Mesenchymal stem cell (in vitro differentiated cells and primary cell): Measurements from ENCODE around the gene TSPYL4.

Source experiments
- DNase-seq: peaks from one replicate; pipeline ENCODE4 v3.0.0-alpha.2; 2013
- H2AFZ ChIP-seq: one replicate; pipeline ENCODE4 v1.6.1; 2013; ENCODE audit warnings: low read depth, mild to moderate bottlenecking, control low read depth, inconsistent platforms, low read length, moderate library complexity
- H2AK5ac ChIP-seq: 2 replicates; pipeline ENCODE4 v1.6.1; 2013; ENCODE audit warnings: low read length, moderate library complexity, mild to moderate bottlenecking, inconsistent platforms; ENCODE audit not compliant: severe bottlenecking
- H2BK120ac ChIP-seq: one replicate; pipeline ENCODE4 v1.6.1; 2013; ENCODE audit warnings: low read depth, mild to moderate bottlenecking, inconsistent platforms, low read length, moderate library complexity
- H2BK12ac ChIP-seq, 2 experiments: one replicate each; pipeline ENCODE4 v1.6.1; 2013; ENCODE audit warnings: inconsistent platforms in 2 of 2, low read length in 2 of 2, mild to moderate bottlenecking in 2 of 2, moderate library complexity in 2 of 2, control low read depth in 1 of 2
- H2BK15ac ChIP-seq: one replicate; pipeline ENCODE4 v1.6.1; 2013; ENCODE audit warnings: mild to moderate bottlenecking, low read depth, inconsistent platforms; ENCODE audit not compliant: poor library complexity, severe bottlenecking
- H2BK5ac ChIP-seq: 2 replicates; pipeline ENCODE4 v1.6.1; 2013; ENCODE audit warnings: low read depth, mild to moderate bottlenecking, low read length, control low read depth, inconsistent platforms; ENCODE audit not compliant: poor library complexity, severe bottlenecking
- H3K14ac ChIP-seq, 2 experiments: one replicate each; pipeline ENCODE4 v1.6.1; 2013; ENCODE audit warnings: inconsistent platforms in 2 of 2, low read length in 2 of 2, control low read depth in 1 of 2, mild to moderate bottlenecking in 1 of 2, moderate library complexity in 1 of 2
- H3K18ac ChIP-seq, 2 experiments: one replicate each; pipeline ENCODE4 v1.6.1; 2013; ENCODE audit warnings: inconsistent platforms in 2 of 2, low read length in 2 of 2, control low read depth in 1 of 2, low read depth in 1 of 2, mild to moderate bottlenecking in 1 of 2
- H3K23ac ChIP-seq, 2 experiments: one replicate each; pipeline ENCODE4 v1.6.1; 2013; ENCODE audit warnings: inconsistent platforms in 2 of 2, low read length in 2 of 2, mild to moderate bottlenecking in 2 of 2, moderate library complexity in 2 of 2, control low read depth in 1 of 2
- H3K27ac ChIP-seq: 2 replicates; pipeline ENCODE4 v1.5.1; 2013; ENCODE audit warnings: mild to moderate bottlenecking, moderate library complexity, low read length, control low read depth, inconsistent platforms; ENCODE audit not compliant: poor library complexity, severe bottlenecking
- H3K27me3 ChIP-seq, 2 experiments: 2 replicates each; pipeline versions ENCODE4 v1.6.1 to v1.7.0; 2013; ENCODE audit warnings: low read length in 2 of 2, mild to moderate bottlenecking in 2 of 2, moderate library complexity in 2 of 2, control low read depth in 1 of 2, inconsistent platforms in 1 of 2; ENCODE audit not compliant: control insufficient read depth in 1 of 2, insufficient read depth in 1 of 2
- H3K36me3 ChIP-seq, 2 experiments: 2 replicates each; pipeline versions ENCODE4 v1.6.1 to v1.7.0; 2013; ENCODE audit warnings: low read length in 2 of 2, control low read depth in 1 of 2, inconsistent platforms in 1 of 2, low read depth in 1 of 2, mild to moderate bottlenecking in 1 of 2; ENCODE audit not compliant: insufficient read depth in 2 of 2, control insufficient read depth in 1 of 2
- H3K4ac ChIP-seq, 2 experiments: one replicate each; pipeline ENCODE4 v1.6.1; 2013; ENCODE audit warnings: inconsistent platforms in 2 of 2, low read length in 2 of 2, mild to moderate bottlenecking in 2 of 2, moderate library complexity in 2 of 2, control low read depth in 1 of 2, low read depth in 1 of 2
- H3K4me1 ChIP-seq: 2 replicates; pipeline ENCODE4 v1.6.1; 2013; ENCODE audit warnings: low read depth, low read length, control low read depth; ENCODE audit not compliant: control insufficient read depth, insufficient read depth
- H3K4me2 ChIP-seq: 2 replicates; pipeline ENCODE4 v1.6.1; 2013; ENCODE audit warnings: low read length, mild to moderate bottlenecking, inconsistent platforms; ENCODE audit not compliant: poor library complexity, severe bottlenecking
- H3K4me3 ChIP-seq, 2 experiments: 2 replicates each; pipeline versions ENCODE4 v1.5.1 to v1.7.0; 2013; ENCODE audit warnings: low read length in 2 of 2, mild to moderate bottlenecking in 2 of 2, control low read depth in 1 of 2, low read depth in 1 of 2; ENCODE audit not compliant: insufficient read depth in 1 of 2
- H3K79me1 ChIP-seq: replicated peaks from 2 replicates; pipeline ENCODE4 v1.6.1; 2013; ENCODE audit warnings: mild to moderate bottlenecking, control low read depth, low read length, inconsistent platforms; ENCODE audit not compliant: poor library complexity, severe bottlenecking
- H3K9ac ChIP-seq: 2 replicates; pipeline ENCODE4 v1.7.0; 2013; ENCODE audit warnings: mild to moderate bottlenecking, low read length, moderate library complexity
- H3K9me3 ChIP-seq: 2 replicates; pipeline ENCODE4 v1.7.0; 2013; ENCODE audit warnings: mild to moderate bottlenecking, low read length; ENCODE audit not compliant: control insufficient read depth
- H4K8ac ChIP-seq: one replicate; pipeline ENCODE4 v1.6.1; 2013; ENCODE audit warnings: inconsistent platforms, mild to moderate bottlenecking, low read length, moderate library complexity
- H4K91ac ChIP-seq: one replicate; pipeline ENCODE4 v1.6.1; 2013; ENCODE audit warnings: mild to moderate bottlenecking, low read length, inconsistent platforms
- WGBS: methylation state at CpG from one replicate; pipeline ENCODE4 v1.1.7; 2013; ENCODE audit warnings: mixed read lengths; 5-methylcytosine and 5-hydroxymethylcytosine counted together

Gene TSPYL4

GRCh38 chr6:116279232-116280160, 25.6 kb upstream of the TSPYL4 start, which contains the start of gene TSPYL1:
TSS of gene TSPYL1 (minus strand) at chr6:116279930. CDS start at chr6:116279830, 100 bp downstream.
- H4K8ac ChIP-seq: peak within 1 kb of the TSS; percentile 73
- peak within 1 kb of the TSS in 1 of 2 experiments; percentile 90 for H3K14ac ChIP-seq
- H3K23ac ChIP-seq: peak within 1 kb of the TSS in 1 of 2 experiments; percentile 2
- WGBS: under 1% methylated on average over 52 of the region's 71 CpGs
- peak within 1 kb of the TSS; percentile 54 for H4K91ac ChIP-seq
- H2BK5ac ChIP-seq: peak within 1 kb of the TSS; percentile 9
- peak; percentile 98 for DNase-seq
- peak within 1 kb of the TSS; percentile 90 for H2BK15ac ChIP-seq
- peaks cover 5% of the 10 kb centered on the region for H3K79me1 ChIP-seq
- peak within 1 kb of the TSS; percentile 93 to 97 for H3K18ac ChIP-seq
- H3K4me3 ChIP-seq: peak within 1 kb of the TSS; percentile 77 to 95
- H2BK120ac ChIP-seq: peak within 1 kb of the TSS; percentile 85
- H3K9ac ChIP-seq: peak within 1 kb of the TSS; percentile 96
- H3K27ac ChIP-seq: peak within 1 kb of the TSS; percentile 97
- H3K4me1 ChIP-seq: peaks cover 7% of the 10 kb centered on the region
- H3K9me3 ChIP-seq: no peaks in the 10 kb centered on the region
- peak within 1 kb of the TSS; percentile 80 to 85 for H3K4ac ChIP-seq
- peak within 1 kb of the TSS; percentile 46 for H2AK5ac ChIP-seq
- peak within 1 kb of the TSS; percentile 62 for H2AFZ ChIP-seq
- H2BK12ac ChIP-seq: peak within 1 kb of the TSS in 1 of 2 experiments; percentile 22
- peak within 1 kb of the TSS; percentile 74 for H3K4me2 ChIP-seq
- H3K36me3 ChIP-seq: peaks cover 4 to 31% of the 10 kb centered on the region in 2 experiments
- no peaks in the 10 kb centered on the region for H3K27me3 ChIP-seq

DNA sequence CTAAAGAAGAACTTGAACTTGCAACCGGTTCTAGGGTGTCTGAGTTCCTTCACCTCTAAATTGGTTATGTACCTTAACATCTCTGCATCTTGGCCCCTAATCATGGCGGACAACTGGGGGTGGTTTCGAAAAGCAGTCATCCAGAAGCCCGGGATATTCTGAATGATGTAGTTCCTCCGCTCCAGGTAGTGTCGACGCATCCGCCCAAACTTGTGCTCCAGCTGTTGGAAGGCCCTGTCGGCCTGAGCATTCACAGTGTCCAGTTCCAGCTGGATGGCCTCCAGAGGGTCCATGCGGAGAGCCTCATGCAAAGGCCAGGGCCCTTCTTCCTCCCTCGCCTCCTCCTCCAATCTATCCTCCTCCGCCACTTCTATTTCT, 25.0 kb upstream of the TSPYL4 start:
- Histone ChIP-seq H3K79me1 (peaks cover 7% of the 10 kb centered on the region), H3K9ac (peak overlapping the region; percentile 96), H2BK15ac (no peak overlapping the region), H3K27ac (peak overlapping the region; percentile 97), H3K23ac (no peak overlapping the region), H3K4me1 (peaks cover 7% of the 10 kb centered on the region), H2BK12ac (no peak overlapping the region), H3K18ac (peak overlapping the region; percentile 93 to 97), H4K91ac (no peak overlapping the region), H3K4me2 (peak overlapping the region; percentile 74), H3K9me3 (no peaks in the 10 kb centered on the region), H2AFZ (no peak overlapping the region), H2BK120ac (no peak overlapping the region), H2BK5ac (no peak overlapping the region), H3K36me3 (peaks cover 9 to 35% of the 10 kb centered on the region in 2 experiments), H3K14ac (no peak overlapping the region), H2AK5ac (no peak overlapping the region), H3K4me3 (peak overlapping the region; percentile 77 to 95), H3K4ac (peak overlapping the region in 1 of 2 experiments; percentile 80), H3K27me3 (no peaks in the 10 kb centered on the region), H4K8ac (no peak overlapping the region)
- WGBS: 51% methylated on average over 12 of the region's 12 CpGs
- no peak for DNase-seq

DNA sequence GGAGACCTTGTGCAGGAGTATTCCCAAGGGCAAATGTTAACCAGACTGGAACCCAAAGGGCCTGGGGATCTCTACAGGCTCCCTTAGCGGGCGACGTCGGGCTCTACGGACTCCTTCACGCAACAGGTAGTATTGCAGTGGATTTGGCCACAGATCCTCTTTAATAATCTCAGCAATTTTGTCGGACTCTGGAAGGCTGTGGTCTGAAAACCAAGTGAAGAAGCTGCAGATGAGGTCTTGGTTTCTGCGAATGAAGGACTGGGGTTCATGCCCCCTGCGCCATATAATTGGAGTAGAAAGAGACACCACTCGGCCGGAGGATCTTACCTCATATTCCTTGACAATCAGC, 24.6 kb upstream of the TSPYL4 start:
- no peak overlapping the region for H2BK5ac ChIP-seq
- H2AFZ ChIP-seq: no peak overlapping the region
- no peak overlapping the region for H4K8ac ChIP-seq
- H3K23ac ChIP-seq: peak overlapping the region in 1 of 2 experiments; percentile 31
- H3K4me1 ChIP-seq: peaks cover 7% of the 10 kb centered on the region
- DNase-seq: no peak
- 96% methylated on average over 11 of the region's 11 CpGs for WGBS
- no peak overlapping the region for H3K18ac ChIP-seq
- H3K4me2 ChIP-seq: peak overlapping the region; percentile 74
- H3K36me3 ChIP-seq: peaks cover 10 to 36% of the 10 kb centered on the region in 2 experiments
- no peaks in the 10 kb centered on the region for H3K27me3 ChIP-seq
- H3K9ac ChIP-seq: peak overlapping the region; percentile 96
- H3K14ac ChIP-seq: peak overlapping the region in 1 of 2 experiments; percentile 62
- H3K27ac ChIP-seq: no peak overlapping the region
- peaks cover 8% of the 10 kb centered on the region for H3K79me1 ChIP-seq
- no peak overlapping the region for H2BK12ac ChIP-seq
- no peaks in the 10 kb centered on the region for H3K9me3 ChIP-seq
- no peak overlapping the region for H2AK5ac ChIP-seq
- peak overlapping the region in 1 of 2 experiments; percentile 95 for H3K4me3 ChIP-seq
- H4K91ac ChIP-seq: no peak overlapping the region
- no peak overlapping the region for H2BK15ac ChIP-seq
- H3K4ac ChIP-seq: no peak overlapping the region
- no peak overlapping the region for H2BK120ac ChIP-seq

- no peak overlapping the region for H2AFZ ChIP-seq
- peaks cover 10 to 50% of the 10 kb centered on the region in 2 experiments for H3K36me3 ChIP-seq
- no peak overlapping the region for H3K23ac ChIP-seq
- no peak overlapping the region for H3K18ac ChIP-seq
- H2BK15ac ChIP-seq: no peak overlapping the region
- H3K9me3 ChIP-seq: no peaks in the 10 kb centered on the region
- H3K4me3 ChIP-seq: peak overlapping the region in 1 of 2 experiments; percentile 95
- H3K4ac ChIP-seq: no peak overlapping the region
- H3K14ac ChIP-seq: no peak overlapping the region
- peak overlapping the region; percentile 57 for H3K4me2 ChIP-seq
- H2BK12ac ChIP-seq: no peak overlapping the region
- H3K4me1 ChIP-seq: peaks cover 7% of the 10 kb centered on the region
- no peaks in the 10 kb centered on the region for H3K27me3 ChIP-seq
- no peak overlapping the region for H4K8ac ChIP-seq
- no peak overlapping the region for H2BK5ac ChIP-seq
- H2AK5ac ChIP-seq: no peak overlapping the region
- peak overlapping the region; percentile 96 for H3K9ac ChIP-seq
- no peak overlapping the region for H3K27ac ChIP-seq
- no peak for DNase-seq
- no peak overlapping the region for H2BK120ac ChIP-seq
- H4K91ac ChIP-seq: no peak overlapping the region
- 61% methylated on average over 3 of the region's 3 CpGs for WGBS
- H3K79me1 ChIP-seq: peaks cover 9% of the 10 kb centered on the region
Observed at GRCh38 chr6:116277124-116277523, 23.2 kb upstream of the TSPYL4 start.
